Left lung (tissue), 10 donors: Measurements from ENCODE around the gene PLEKHG4. TPM values are rescaled to one million over a fixed set of nuclear protein-coding genes. Genes with fewer than 3 reads are reported as not detected.

Experiments
- ATAC-seq: fragments of 200-7000 bp; cut with Tn5 transposase; one replicate; pipeline ENCODE4 v1.9.1; 2020; ENCODE audit warnings: moderate library complexity
- DNase-seq, 4 donors: peaks; one replicate each; pipeline ENCODE4 v3.0.0-alpha.2; 2013 to 2020
- H3K27ac ChIP-seq, 2 donors: fragments of 200-600 bp; sonication (generic) in 1 of 2; one replicate each; pipeline versions ENCODE4 v1.5.0 to v1.8.0; 2020 to 2021
- H3K27me3 ChIP-seq, 2 donors: fragments of 200-600 bp; sonication (generic) in 1 of 2; one replicate each; pipeline versions ENCODE4 v1.5.0 to v1.8.0; 2020 to 2021
- H3K36me3 ChIP-seq, 2 donors: fragments of 200-600 bp; sonication (generic) in 1 of 2; one replicate each; pipeline versions ENCODE4 v1.5.0 to v1.8.0; 2020 to 2021
- H3K4me1 ChIP-seq, 2 donors: fragments of 200-600 bp; one replicate each; pipeline ENCODE4 v1.8.0; 2021
- H3K4me3 ChIP-seq, 2 donors: fragments of 200-600 bp; sonication (generic) in 1 of 2; one replicate each; pipeline versions ENCODE4 v1.5.0 to v1.8.0; 2020 to 2021; ENCODE audit warnings: mild to moderate bottlenecking in 1 of 2
- H3K9me3 ChIP-seq, 2 donors: fragments of 200-600 bp; sonication (generic) in 1 of 2; one replicate each; pipeline versions ENCODE4 v1.5.0 to v1.8.0; 2020 to 2021
- CTCF ChIP-seq, 2 donors: fragments of 200-600 bp; sonication (generic) in 1 of 2; IDR thresholded peaks; one replicate each; pipeline versions ENCODE4 v1.5.0 to v1.8.0; 2021; ENCODE audit warnings: antibody characterized with exemption in 2 of 2
- intact Hi-C, 2 donors: fragments of 100-400 bp; cut with DNase I; formaldehyde crosslinking; loops; one replicate each; pipeline versions ENCODE4 v1.11.2 to v1.14.2; 2022
- polyA plus RNA-seq, 6 donors: library from polyadenylated mRNA; unstranded; fragments of 120-200 nt; gene quantifications; one replicate each; pipeline ENCODE4 v1.2.1, GENCODE V29; 2013; ENCODE audit not compliant: insufficient read length in 6 of 6
- total RNA-seq, 2 donors: library from RNA; stranded (reverse); fragmentation: NEBNext Ultra II Directional; extraction: Animal tissue kit (Norgen Biotek cat#: 25700); gene quantifications; one replicate each; pipeline ENCODE4 v1.2.1, GENCODE V29; 2021
- donor health status: DM: no; HTN: yes; CAD: no.
- donor health status: DM: no; HTN: no; CAD: no.

PLEKHG4 gene
- total and polyA plus RNA-seq, 8 donors: 24.9 to 40.3 (median 33.7) TPM

GRCh38 chr16:67294171-67294757 lies 14.9 kb downstream of the PLEKHG4 start:
- ATAC-seq (no peak), DNase-seq (no peak)
- intact Hi-C loops: no loop called here
- no peaks in the 10 kb centered on the region for H3K36me3 ChIP-seq
- no peak overlapping the region for H3K27ac ChIP-seq
- no peak overlapping the region for H3K4me3 ChIP-seq
- no peaks in the 10 kb centered on the region for H3K27me3 ChIP-seq
- H3K9me3 ChIP-seq: no peaks in the 10 kb centered on the region
- no peak for TF ChIP-seq CTCF (IDR thresholded peaks at IDR 0.05)
- no peaks in the 10 kb centered on the region for H3K4me1 ChIP-seq

GRCh38 chr16:67294938-67295361 lies 15.6 kb downstream of the PLEKHG4 start:
- no peak for ATAC-seq
- Histone ChIP-seq H3K27me3 (no peaks in the 10 kb centered on the region), H3K4me1 (no peaks in the 10 kb centered on the region), H3K27ac (no peak overlapping the region), H3K9me3 (no peaks in the 10 kb centered on the region), H3K4me3 (no peak overlapping the region), H3K36me3 (no peaks in the 10 kb centered on the region)
- no peak for TF ChIP-seq CTCF (IDR thresholded peaks at IDR 0.05)
- DNase-seq: no peak
- intact Hi-C loops: no loop called here

- Histone ChIP-seq H3K9me3 (no peaks in the 10 kb centered on the region), H3K4me3 (no peak overlapping the region), H3K4me1 (no peaks in the 10 kb centered on the region), H3K27me3 (no peaks in the 10 kb centered on the region), H3K36me3 (no peaks in the 10 kb centered on the region), H3K27ac (no peak overlapping the region)
- peak; percentile 51 for ATAC-seq
- intact Hi-C loops: no loop called here
- TF ChIP-seq CTCF (IDR thresholded peaks at IDR 0.05): no peak
- DNase-seq: no peak
Measured at GRCh38 chr16:67296420-67296819, 17.1 kb downstream of the PLEKHG4 start.

GRCh38 chr16:67298277-67298676 lies 18.9 kb downstream of the PLEKHG4 start:
- TF ChIP-seq CTCF (IDR thresholded peaks at IDR 0.05): no peak

GRCh38 chr16:67299269-67299668 lies 19.9 kb downstream of the PLEKHG4 start:
- ATAC-seq: no peak
- TF ChIP-seq CTCF (IDR thresholded peaks at IDR 0.05): no peak
- H3K27me3 ChIP-seq: no peaks in the 10 kb centered on the region
- H3K9me3 ChIP-seq: no peaks in the 10 kb centered on the region
- H3K4me3 ChIP-seq: no peak overlapping the region
- no peak overlapping the region for H3K27ac ChIP-seq
- intact Hi-C loops: no loop called here
- H3K4me1 ChIP-seq: no peaks in the 10 kb centered on the region
- no peak for DNase-seq
- no peaks in the 10 kb centered on the region for H3K36me3 ChIP-seq

More at GRCh38 chr16:67298277-67298676, 18.9 kb downstream of the PLEKHG4 start:
- DNase-seq (no peak), ATAC-seq (no peak)
- no peaks in the 10 kb centered on the region for H3K36me3 ChIP-seq
- no peaks in the 10 kb centered on the region for H3K9me3 ChIP-seq
- intact Hi-C loops: no loop called here
- no peak overlapping the region for H3K27ac ChIP-seq
- H3K4me1 ChIP-seq: no peaks in the 10 kb centered on the region
- no peaks in the 10 kb centered on the region for H3K27me3 ChIP-seq
- no peak overlapping the region for H3K4me3 ChIP-seq
